ENCODE data around the gene EGR1.
A peak's percentile ranks its signal among the peaks of the same experiment; 100 is the strongest.
"Not testable (repeated sequence)": the region's sequence is repeated elsewhere in the genome, so short reads cannot be mapped to it uniquely, and the experiment has no call there.

The EGR1 gene

DNA sequence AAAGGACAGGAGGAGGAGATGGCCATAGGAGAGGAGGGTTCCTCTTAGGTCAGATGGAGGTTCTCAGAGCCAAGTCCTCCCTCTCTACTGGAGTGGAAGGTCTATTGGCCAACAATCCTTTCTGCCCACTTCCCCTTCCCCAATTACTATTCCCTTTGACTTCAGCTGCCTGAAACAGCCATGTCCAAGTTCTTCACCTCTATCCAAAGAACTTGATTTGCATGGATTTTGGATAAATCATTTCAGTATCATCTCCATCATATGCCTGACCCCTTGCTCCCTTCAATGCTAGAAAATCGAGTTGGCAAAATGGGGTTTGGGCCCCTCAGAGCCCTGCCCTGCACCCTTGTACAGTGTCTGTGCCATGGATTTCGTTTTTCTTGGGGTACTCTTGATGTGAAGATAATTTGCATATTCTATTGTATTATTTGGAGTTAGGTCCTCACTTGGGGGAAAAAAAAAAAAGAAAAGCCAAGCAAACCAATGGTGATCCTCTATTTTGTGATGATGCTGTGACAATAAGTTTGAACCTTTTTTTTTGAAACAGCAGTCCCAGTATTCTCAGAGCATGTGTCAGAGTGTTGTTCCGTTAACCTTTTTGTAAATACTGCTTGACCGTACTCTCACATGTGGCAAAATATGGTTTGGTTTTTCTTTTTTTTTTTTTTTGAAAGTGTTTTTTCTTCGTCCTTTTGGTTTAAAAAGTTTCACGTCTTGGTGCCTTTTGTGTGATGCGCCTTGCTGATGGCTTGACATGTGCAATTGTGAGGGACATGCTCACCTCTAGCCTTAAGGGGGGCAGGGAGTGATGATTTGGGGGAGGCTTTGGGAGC lies 3.1 kb downstream of the EGR1 start:
- DNase-seq, result no peak

GRCh38 chr5:138468966-138469539 lies 3.8 kb downstream of the EGR1 start:
- no peak for DNase-seq

- DNase-seq, result no peak
Observed at GRCh38 chr5:138469540-138470321, 4.5 kb downstream of the EGR1 start.

GRCh38 chr5:138470322-138471051 lies 5.2 kb downstream of the EGR1 start:
- DNase-seq, result no peak

- no peak for DNase-seq
Observed at GRCh38 chr5:138471052-138471361, 5.7 kb downstream of the EGR1 start.

DNA sequence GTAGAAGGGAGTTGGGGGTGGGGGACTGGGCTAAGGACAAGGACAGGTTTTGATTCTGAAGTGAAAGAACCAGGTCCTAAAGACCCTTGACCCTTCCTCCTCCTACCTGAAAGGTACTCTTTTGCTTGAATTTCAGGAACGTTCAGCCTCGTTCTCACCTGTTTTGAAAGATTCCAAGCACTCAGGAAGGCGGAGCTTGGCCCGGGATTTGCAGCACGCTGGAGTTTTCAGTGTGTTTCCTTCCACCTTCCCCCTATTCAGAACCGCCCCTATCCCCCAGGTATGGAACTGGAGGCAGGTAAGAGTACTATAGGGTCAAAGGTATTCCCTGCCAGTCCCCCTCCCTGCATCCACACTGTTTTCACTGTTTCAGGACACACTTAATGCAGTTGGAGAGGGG lies 7.1 kb downstream of the EGR1 start:
- DNase-seq, result no peak

DNA sequence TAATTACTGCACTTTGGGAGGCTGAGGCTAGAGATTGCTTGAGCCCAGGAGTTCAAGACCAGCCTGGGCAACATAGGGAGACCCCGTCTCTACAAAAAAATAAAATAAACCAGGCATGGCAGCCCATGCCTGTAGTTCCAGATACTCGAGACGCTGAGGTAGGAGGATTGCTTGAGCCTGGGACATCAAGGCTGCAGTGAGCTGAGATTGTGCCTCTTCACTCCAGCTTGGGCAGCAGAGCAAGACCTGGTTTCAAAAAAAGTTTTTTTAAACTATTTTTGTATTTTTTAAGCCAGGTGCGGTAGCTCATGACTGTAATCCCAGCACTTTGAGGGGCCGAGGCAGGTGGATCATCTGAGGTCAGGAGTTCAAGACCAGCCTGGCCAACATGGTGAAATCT lies 7.9 kb downstream of the EGR1 start:
- not testable (repeated sequence) for DNase-seq

- DNase-seq, result no peak
Observed at GRCh38 chr5:138476918-138477317, 11.6 kb downstream of the EGR1 start.

DNA sequence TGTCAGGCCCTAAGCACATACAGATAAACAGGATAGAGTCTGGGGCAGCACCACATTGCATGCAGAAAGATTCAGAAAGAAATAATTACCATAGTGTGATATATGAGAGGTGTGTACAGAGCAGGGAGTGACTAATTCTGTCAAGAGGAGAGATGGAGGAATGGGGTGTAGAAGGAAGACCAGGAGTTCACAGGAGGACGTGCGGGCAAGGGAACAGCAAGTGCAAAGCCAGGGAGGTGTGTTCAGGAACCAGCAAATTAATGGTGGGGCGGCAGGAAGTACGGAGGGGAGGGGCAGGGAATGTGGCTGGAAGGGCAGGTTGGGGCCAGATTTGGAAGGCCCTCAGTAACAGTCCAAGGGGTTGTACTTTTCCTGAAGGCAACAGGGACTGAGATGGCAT lies 17.4 kb downstream of the EGR1 start:
- no peak for DNase-seq

DNA sequence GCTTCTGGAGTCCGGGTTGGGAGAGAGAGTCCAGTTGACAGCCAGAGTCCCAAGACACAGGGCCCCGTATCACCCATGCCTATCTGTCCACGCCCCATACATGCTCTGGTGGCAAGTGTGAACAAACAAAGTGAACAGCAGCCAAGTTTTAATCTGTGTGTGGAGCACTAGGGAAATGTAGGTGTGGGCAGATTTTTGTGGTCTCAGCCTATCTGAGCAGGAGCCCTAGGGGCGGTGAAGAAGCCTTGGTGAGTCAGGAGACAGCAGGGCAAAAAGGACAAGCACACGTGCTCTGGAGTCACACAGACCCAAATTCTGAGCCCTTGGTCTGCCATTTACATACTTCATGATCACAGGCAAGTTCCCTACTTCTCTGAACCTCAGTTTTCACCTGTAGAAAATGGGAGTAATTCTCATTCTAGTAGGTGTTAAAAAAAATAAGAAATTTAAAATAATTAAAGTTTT lies 23.2 kb downstream of the EGR1 start:
- DNase-seq, result no peak

- peak; percentile 10 for DNase-seq
Observed at GRCh38 chr5:138489683-138490061, 24.4 kb downstream of the EGR1 start.

GRCh38 chr5:138490648-138491283 lies 25.5 kb downstream of the EGR1 start:
- DNase-seq, result no peak

DNA sequence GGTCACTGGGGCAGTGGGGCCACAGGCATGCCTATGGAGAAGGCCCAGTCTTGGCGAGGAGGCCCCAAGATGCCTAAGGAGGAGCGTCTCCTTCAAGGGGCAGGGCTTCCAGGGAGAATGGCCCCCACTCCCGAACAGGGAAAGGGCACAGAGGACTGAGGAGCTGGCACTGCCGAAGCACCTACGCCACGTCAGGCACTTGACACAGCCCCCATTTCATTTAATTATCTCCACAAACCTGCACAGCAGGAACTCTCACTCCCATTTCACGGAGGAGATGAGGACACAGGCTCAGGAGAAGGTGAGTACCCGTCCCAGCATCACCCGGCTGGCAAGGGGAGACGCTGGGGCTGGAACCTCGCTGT lies 26.0 kb downstream of the EGR1 start:
- no peak for DNase-seq

GRCh38 chr5:138491669-138492559 lies 26.6 kb downstream of the EGR1 start:
- peak; percentile 77 for DNase-seq

DNA sequence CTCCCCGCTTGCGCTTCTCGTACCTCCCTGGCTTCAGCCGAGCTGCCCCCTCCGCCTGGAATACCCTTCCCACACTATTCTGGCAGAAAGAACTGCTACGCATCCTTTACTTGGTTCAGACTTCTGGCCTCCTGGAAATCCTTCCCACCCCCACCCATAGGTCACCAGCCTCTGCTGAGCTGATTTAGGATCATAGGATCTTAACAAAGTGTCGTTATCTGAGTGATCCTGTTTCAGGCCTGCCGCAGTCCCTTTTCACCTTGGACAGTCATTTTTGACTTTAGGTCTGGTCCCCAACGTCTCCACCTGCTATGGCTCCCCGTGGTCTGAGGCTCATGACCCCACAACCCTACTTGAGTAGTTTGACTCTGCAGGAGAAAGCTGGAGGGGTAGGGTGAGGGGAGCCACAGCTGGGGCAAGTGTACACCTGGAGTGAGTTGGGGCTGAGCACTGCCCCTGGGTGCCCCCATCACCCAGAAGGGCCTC lies 27.3 kb downstream of the EGR1 start:
- peak; percentile 27 for DNase-seq

GRCh38 chr5:138495351-138495750 lies 30.1 kb downstream of the EGR1 start:
- DNase-seq, result no peak

GRCh38 chr5:138498376-138498775 lies 33.1 kb downstream of the EGR1 start:
- no peak for DNase-seq

DNA sequence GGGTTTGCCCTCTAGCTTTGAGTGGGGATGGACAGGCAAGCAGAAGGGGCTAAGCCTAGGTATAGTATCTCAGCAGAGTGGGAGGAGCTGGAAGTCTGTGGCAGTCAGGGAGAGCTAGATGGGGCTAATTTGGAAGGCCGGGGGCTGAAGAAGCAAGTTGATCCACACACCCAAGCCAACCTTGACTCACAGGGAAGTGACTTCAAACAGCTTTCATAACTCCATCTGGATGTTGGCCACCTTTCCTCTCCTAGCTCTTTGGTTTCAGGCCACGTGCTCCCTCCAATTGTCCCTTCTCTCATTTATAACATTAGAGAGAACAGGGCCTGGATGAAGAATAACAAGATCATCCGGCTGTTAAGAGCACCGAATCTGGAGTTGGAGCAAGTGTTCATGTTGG lies 36.8 kb downstream of the EGR1 start:
- no peak for DNase-seq

GRCh38 chr5:138502521-138502920 lies 37.2 kb downstream of the EGR1 start:
- no peak for DNase-seq

- DNase-seq, result peak; percentile 45
Observed at GRCh38 chr5:138503487-138504270, 38.4 kb downstream of the EGR1 start.

All from right kidney (tissue), 1 donor.